TTC549 (cell line): Measurements from ENCODE around the gene RPS6KC1.
"Not testable (repeated sequence)": the region's sequence is repeated elsewhere in the genome, so short reads cannot be mapped to it uniquely, and the experiment has no call there.

Experiments used
- FAIRE-seq: peaks from 2 replicates; lab custom pipeline; 2012; peaks lifted over from hg19 to GRCh38; lab: Jason Lieb, UNC

RPS6KC1 gene

GRCh38 chr1:213284626-213285025 lies 233.6 kb downstream of the RPS6KC1 start:
- FAIRE-seq: peak; percentile 62

- no peak for FAIRE-seq
Observed at GRCh38 chr1:213286235-213286634, 235.2 kb downstream of the RPS6KC1 start.

- FAIRE-seq: no peak
Observed at GRCh38 chr1:213287987-213288386, 236.9 kb downstream of the RPS6KC1 start.

- no peak for FAIRE-seq
Observed at GRCh38 chr1:213291526-213291925, 240.5 kb downstream of the RPS6KC1 start.

- FAIRE-seq: no peak
Observed at GRCh38 chr1:213292614-213293013, 241.6 kb downstream of the RPS6KC1 start.

GRCh38 chr1:213295860-213296259 lies 244.8 kb downstream of the RPS6KC1 start:
- FAIRE-seq: no peak

- no peak for FAIRE-seq
Observed at GRCh38 chr1:213296558-213296957, 245.5 kb downstream of the RPS6KC1 start.

GRCh38 chr1:213297021-213297420 lies 246.0 kb downstream of the RPS6KC1 start:
- FAIRE-seq: no peak

- no peak for FAIRE-seq
Observed at GRCh38 chr1:213300433-213300832, 249.4 kb downstream of the RPS6KC1 start.

- FAIRE-seq: not testable (repeated sequence)
Observed at GRCh38 chr1:213301524-213301923, 250.5 kb downstream of the RPS6KC1 start.

GRCh38 chr1:213303286-213303685 lies 252.2 kb downstream of the RPS6KC1 start:
- FAIRE-seq: no peak

GRCh38 chr1:213315571-213315970 lies 264.5 kb downstream of the RPS6KC1 start:
- no peak for FAIRE-seq

GRCh38 chr1:213318458-213318857 lies 267.4 kb downstream of the RPS6KC1 start:
- FAIRE-seq: not testable (repeated sequence)

- FAIRE-seq: no peak
Observed at GRCh38 chr1:213320191-213320870, 269.3 kb downstream of the RPS6KC1 start.
